GM12892 (cell line): ENCODE data around the gene ADAM8.

ENCODE experiments used
- POLR2A ChIP-seq: IDR thresholded peaks from 2 replicates; pipeline ENCODE4 v1.6.1; 2011; ENCODE audit warnings: low read depth, low read length, control low read depth
- POLR2AphosphoS5 ChIP-seq: IDR thresholded peaks from 2 replicates; pipeline ENCODE4 v1.6.1; 2011; ENCODE audit warnings: low read depth, low read length, control low read depth

- TF ChIP-seq POLR2AphosphoS5 (no peak), POLR2A (no peak)
Observed at GRCh38 chr10:133310399-133310755, 33.7 kb upstream of the ADAM8 start.
